GM18498 (cell line): Measurements from ENCODE around the gene DPF3.

ENCODE experiments used
- ATAC-seq: cut with Tn5 transposase; IDR thresholded peaks from one replicate; pipeline ENCODE4 v1.9.1; 2021; ENCODE audit warnings: mild to moderate bottlenecking, moderate library complexity; ENCODE audit not compliant: unreplicated experiment

The DPF3 gene

GRCh38 chr14:72801381-72801812 is 92.5 kb downstream of the DPF3 start:
- no peak for ATAC-seq

- ATAC-seq: no peak
Observed at GRCh38 chr14:72800848-72801370, 93.0 kb downstream of the DPF3 start.

- no peak for ATAC-seq
Observed at GRCh38 chr14:72800296-72800695, 93.6 kb downstream of the DPF3 start.

DNA sequence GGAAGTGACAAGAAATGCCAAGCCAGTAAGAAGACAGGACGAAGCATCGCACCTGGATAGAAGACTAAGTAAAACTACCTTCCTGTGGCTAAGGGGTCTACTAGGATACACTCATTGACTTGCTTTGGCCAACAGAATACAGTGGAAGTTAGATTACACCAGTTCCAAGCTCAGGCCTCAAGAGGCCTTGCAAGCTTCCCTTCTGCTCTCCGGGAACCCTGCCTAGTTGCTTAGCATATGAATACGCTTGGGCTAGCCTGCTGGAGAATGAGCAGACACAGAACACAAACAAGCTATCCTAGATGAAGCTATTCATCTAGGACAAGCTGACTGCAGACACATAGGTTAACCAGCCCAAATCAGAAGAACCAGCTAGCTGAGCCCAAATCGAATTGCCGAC is 97.0 kb downstream of the DPF3 start:
- no peak for ATAC-seq

GRCh38 chr14:72793156-72793939 is 100.6 kb downstream of the DPF3 start:
- no peak for ATAC-seq

DNA sequence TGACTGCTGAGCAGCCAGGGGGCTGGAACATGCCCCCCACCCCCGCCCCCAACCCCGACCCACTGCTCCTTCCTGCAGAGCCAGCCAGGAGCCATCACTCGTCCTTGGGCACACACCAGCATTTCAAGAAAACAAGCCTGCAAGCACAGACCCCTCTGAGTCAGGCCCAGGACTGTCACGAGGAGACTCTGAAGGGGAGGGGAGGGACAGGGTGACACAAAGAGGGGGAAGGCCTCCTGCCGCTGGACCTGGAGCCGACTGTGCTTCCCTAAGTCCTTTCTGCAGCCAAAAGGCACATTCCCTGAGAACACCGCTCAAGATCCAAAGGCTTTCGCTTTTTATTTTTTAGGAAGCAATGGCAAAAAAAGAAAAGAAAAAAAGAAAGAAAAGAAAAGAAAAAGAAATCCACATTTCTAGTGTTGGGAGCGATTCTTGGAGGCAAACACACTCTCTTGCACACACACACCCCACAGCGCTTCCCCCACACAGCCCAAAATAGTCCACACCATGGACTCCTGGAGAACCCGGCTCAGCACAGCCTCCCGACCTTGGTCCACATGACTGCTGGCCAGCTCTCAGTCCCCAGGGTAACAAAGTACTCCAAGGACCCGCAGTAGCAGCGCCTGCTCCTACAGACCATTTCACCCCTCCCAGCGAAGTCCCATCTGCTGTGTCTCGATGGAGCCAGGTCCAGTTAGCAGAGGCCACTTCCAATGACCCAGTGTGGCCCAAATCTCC is 101.7 kb downstream of the DPF3 start:
- ATAC-seq: no peak

DNA sequence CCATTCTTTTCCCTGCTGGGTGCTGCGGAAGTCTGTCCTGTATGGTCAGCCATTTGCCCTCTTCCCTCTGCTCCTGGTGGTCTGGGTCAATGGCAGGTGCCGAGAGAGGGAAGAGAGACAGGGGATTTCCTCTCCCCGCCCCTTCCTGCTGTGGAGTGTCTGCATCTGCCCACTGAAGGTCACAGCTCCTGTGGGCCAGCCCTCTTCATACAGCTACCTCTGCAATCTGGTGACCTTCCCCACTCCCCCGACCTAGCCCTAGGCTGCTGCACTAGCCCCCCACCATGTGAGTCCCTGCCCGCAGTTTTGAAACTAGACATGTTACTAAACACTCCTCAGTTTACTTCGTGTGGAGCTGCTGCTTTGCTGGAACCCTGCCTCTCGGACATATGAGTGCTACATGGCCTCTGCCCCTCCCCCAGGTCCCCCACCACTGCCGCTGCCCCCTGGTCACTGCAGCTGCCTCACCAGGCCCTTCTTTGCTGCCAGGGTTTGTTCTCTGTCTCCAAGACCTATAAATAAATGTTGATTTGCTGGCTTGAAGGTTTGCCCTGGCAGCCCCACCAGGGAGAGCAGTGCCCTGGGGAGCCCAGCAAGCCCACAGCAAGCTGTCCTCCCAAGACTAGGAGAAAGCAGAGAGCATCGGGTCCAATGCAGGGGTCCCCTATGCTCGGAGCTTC is 102.9 kb downstream of the DPF3 start:
- ATAC-seq: no peak

GRCh38 chr14:72788972-72789728 is 104.8 kb downstream of the DPF3 start:
- ATAC-seq: no peak

- ATAC-seq: no peak
Observed at GRCh38 chr14:72788255-72788654, 105.6 kb downstream of the DPF3 start.

DNA sequence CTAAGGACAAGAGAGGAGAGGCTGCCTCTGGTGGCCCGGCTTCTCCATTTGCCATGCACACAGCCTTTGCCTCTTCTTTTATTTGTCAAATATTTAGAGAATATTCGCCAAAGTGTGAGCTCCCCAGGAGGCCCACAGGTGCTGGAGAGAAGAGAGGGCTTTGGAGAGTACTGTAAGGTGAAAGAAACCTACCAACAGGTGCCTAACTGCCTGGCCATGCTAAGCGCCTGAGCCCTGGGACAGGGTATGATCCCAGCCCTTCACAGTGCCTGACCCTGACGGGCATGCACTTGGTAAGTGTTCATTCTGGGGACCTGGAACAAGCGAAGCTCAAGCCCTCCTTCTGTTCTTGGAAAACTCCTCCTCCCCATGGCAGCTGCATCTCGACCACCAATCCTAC is 106.1 kb downstream of the DPF3 start:
- ATAC-seq: no peak

- no peak for ATAC-seq
Observed at GRCh38 chr14:72786378-72787350, 107.2 kb downstream of the DPF3 start.

GRCh38 chr14:72783741-72784140 is 110.2 kb downstream of the DPF3 start:
- no peak for ATAC-seq

- no peak for ATAC-seq
Observed at GRCh38 chr14:72782817-72783216, 111.1 kb downstream of the DPF3 start.

DNA sequence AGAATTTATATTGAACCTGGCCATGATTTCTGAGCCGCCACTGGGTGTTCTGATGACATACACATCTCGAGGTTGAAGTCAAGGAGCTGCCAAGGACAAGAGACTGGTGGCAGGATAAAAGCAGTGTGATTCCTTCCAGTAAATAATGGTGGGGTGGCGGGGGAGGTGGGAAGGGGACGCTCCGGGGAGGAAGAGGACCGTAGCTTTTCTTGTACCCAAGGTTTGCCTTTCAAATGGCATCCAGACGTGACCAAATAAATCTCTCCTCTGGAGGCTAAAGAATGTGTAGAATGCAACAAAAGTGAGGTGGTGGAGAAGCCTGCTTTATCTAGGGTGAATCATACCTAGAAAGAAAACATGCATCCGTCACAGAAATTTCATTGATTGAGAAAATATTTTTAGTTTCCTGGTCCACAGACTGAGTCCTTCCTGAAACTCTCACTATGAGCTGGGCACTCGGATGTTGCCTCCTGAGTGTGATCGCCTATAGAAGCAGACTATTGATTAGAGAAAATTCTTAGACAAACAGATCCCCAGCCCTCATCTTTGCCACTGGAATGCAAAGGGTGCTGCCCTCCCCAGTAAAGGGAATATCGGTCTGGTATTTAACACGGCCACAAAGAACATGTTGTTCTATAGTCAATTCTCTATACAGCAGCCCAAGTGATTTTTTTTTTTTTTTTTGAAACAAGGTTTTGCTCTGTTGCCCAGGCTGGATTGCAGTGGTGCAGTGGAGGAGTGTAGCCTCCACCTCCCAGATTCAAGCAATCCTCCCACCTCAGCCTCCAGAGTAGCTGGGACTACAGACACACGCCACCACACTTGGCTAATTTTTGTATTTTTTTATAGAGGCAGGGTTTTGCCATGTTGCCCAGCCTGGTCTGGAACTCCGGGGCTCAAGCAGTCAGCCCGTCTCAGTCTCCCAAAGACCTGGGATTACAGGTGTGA is 112.1 kb downstream of the DPF3 start:
- no peak for ATAC-seq

DNA sequence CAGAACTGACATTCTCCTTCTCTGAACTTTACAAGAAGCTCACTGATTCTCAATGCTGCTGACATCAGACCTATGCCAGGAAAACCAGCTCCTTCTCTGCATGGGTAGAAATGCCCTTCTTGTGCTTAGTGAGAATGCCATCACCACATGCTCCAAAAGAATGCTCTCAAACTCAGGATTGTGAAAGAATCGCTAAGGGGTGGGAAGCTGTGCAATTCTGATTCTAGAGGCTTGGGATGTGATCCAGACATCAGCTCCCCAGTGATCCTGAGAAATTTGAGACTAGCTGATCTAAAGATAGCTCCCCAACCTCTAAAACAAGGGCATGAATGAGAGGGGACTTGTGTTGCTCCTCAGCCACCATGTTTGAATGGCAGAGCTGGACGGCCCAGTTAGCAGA is 113.2 kb downstream of the DPF3 start:
- ATAC-seq: no peak

DNA sequence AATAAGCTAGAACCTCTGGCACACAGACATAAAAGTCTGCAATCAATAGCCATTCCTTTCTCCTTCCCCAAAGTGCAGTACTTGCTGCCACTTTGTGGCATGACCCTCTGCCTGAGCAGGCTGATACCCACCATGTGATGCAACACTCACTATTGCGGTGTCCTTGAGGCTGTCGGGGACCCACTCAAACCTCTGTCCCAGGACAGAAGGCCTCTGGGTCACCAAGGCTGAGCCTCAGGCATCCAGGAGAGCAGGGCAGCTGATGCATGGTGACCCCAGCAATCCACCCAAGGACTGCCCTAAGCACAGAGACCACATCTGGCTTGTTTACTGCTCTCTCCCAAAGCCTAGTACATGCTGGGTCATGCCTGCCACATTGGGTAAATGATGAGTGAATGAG is 114.2 kb downstream of the DPF3 start:
- ATAC-seq: no peak

- no peak for ATAC-seq
Observed at GRCh38 chr14:72777636-72778035, 116.3 kb downstream of the DPF3 start.

- ATAC-seq: no peak
Observed at GRCh38 chr14:72776701-72777261, 117.1 kb downstream of the DPF3 start.
